ENCODE results near the gene TBC1D7. TPM values are rescaled to one million over a fixed set of nuclear protein-coding genes. Genes with fewer than 3 reads are reported as not detected.

Gene TBC1D7
- total and polyA plus RNA-seq, 12 donors, result 17.3 to 42.6 (median 28.1) TPM

DNA sequence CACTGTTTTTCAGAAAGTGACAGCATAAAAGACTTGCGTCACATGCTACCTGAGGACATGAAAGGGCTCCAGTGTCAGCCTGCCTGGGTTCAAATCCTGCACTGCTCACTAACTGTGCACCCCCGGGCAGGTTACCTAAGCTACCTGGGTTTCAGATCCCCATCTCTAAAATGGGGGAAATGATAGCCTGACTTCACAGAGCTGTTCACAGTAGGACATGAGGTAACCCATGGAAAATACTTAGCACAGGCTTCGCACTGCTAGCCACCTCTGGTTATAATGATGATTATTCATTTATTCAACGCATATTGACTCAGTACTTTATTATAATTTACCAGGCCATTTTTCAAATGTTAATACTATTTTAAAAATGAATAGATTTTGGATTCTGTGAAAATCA is 23.0 kb downstream of the TBC1D7 start:
- Histone ChIP-seq H3K4me1 (peaks cover 12 to 65% (median 36%) of the 10 kb centered on the region in 9 donors), H3K27ac (no peak overlapping the region), H3K4me3 (no peak overlapping the region), H3K9me3 (no peaks in the 10 kb centered on the region), H3K36me3 (peaks cover 0 to 87% (median 12%) of the 10 kb centered on the region in 9 donors), H3K27me3 (no peaks in the 10 kb centered on the region)
- no peak for TF ChIP-seq CTCF (IDR thresholded peaks at IDR 0.05)
- intact Hi-C loops (cut with DNase I), result loop anchor here in 1 of 10 donors (10.0 kb wide), 1 partner anchor 110 kb away; no protein-coding TSS in a partner anchor
- DNase-seq, result no peak
- 84 to 89% methylated on average over 4 of the region's 4 CpGs for WGBS, 2 donors
- no peak for ATAC-seq

GRCh38 chr6:13304580-13305260 is 23.6 kb downstream of the TBC1D7 start:
- no peaks in the 10 kb centered on the region for H3K27me3 ChIP-seq
- TF ChIP-seq CTCF (IDR thresholded peaks at IDR 0.05), result no peak
- H3K4me1 ChIP-seq, result peaks cover 12 to 61% (median 36%) of the 10 kb centered on the region in 9 donors
- intact Hi-C loops (cut with DNase I), result loop anchor here in 1 of 10 donors (10.0 kb wide), 1 partner anchor 110 kb away; no protein-coding TSS in a partner anchor
- H3K27ac ChIP-seq, result peak overlapping the region in 6 of 10 donors; percentile 69 to 87 (median 74)
- H3K36me3 ChIP-seq, result peaks cover 0 to 87% (median 12%) of the 10 kb centered on the region in 9 donors
- no peak for DNase-seq
- H3K9me3 ChIP-seq, result no peaks in the 10 kb centered on the region
- ATAC-seq, result no peak
- 89 to 91% methylated on average over 11 of the region's 11 CpGs for WGBS, 2 donors
- H3K4me3 ChIP-seq, result no peak overlapping the region

- Histone ChIP-seq H3K4me3 (peak overlapping the region in 6 of 10 donors; percentile 17 to 36 (median 24)), H3K4me1 (peaks cover 12 to 55% (median 37%) of the 10 kb centered on the region in 9 donors), H3K27ac (peak overlapping the region in 8 of 10 donors; percentile 13 to 87 (median 74)), H3K36me3 (peaks cover 0 to 88% (median 12%) of the 10 kb centered on the region in 9 donors), H3K27me3 (no peaks in the 10 kb centered on the region), H3K9me3 (no peaks in the 10 kb centered on the region)
- ATAC-seq, result no peak
- WGBS, 2 donors, result 56 to 64% methylated on average over 6 of the region's 6 CpGs
- DNase-seq, result no peak
- TF ChIP-seq CTCF (IDR thresholded peaks at IDR 0.05), result no peak
- intact Hi-C loops (cut with DNase I), result loop anchor here in 1 of 10 donors (10.0 kb wide), 1 partner anchor 109 kb away; no protein-coding TSS in a partner anchor
Observed at GRCh38 chr6:13304101-13304500, 24.2 kb downstream of the TBC1D7 start.

GRCh38 chr6:13303668-13304017 is 24.7 kb downstream of the TBC1D7 start:
- peak; percentile 73 to 87 for DNase-seq
- Histone ChIP-seq H3K27ac (peak overlapping the region in 9 of 10 donors; percentile 35 to 87 (median 73)), H3K9me3 (no peaks in the 10 kb centered on the region), H3K4me3 (peak overlapping the region in 7 of 10 donors; percentile 9 to 36 (median 21)), H3K4me1 (peaks cover 12 to 55% (median 37%) of the 10 kb centered on the region in 9 donors), H3K36me3 (peaks cover 0 to 88% (median 12%) of the 10 kb centered on the region in 9 donors), H3K27me3 (no peaks in the 10 kb centered on the region)
- 12 to 27% methylated on average over 7 of the region's 7 CpGs for WGBS, 2 donors
- intact Hi-C loops (cut with DNase I), result loop anchor here in 1 of 10 donors (10.0 kb wide), 1 partner anchor 109 kb away; no protein-coding TSS in a partner anchor
- peak; percentile 66 to 91 (median 81) for ATAC-seq
- no peak for TF ChIP-seq CTCF (IDR thresholded peaks at IDR 0.05)
